Measurements from ENCODE around the gene CST4. TPM values are rescaled to one million over a fixed set of nuclear protein-coding genes. Genes with fewer than 3 reads are reported as not detected.

The CST4 gene
- total RNA-seq, 1 experiment from 2014 or later: not detected

Other genes starting within 250 kb of the CST4 start
- not detected in 2 replicates for gene CSTL1, start 249.4 kb downstream of the CST4 start, total RNA-seq (2014; rRNA removed; shearing (Covaris generic))
- not detected in 2 replicates for gene CST11, start 236.2 kb downstream of the CST4 start, total RNA-seq (2014; rRNA removed; shearing (Covaris generic))
- not detected in 2 replicates for gene CST8, start 197.9 kb downstream of the CST4 start, total RNA-seq (2014; rRNA removed; shearing (Covaris generic))
- gene CST9L, start 120.6 kb downstream of the CST4 start, total RNA-seq (2014; rRNA removed; shearing (Covaris generic)): not detected in 2 replicates
- not detected in 2 replicates for gene CST9, start 83.1 kb downstream of the CST4 start, total RNA-seq (2014; rRNA removed; shearing (Covaris generic))
- 26.7 and 56.5 TPM in 2 replicates for gene CST3, start 51.1 kb downstream of the CST4 start, total RNA-seq (2014; rRNA removed; shearing (Covaris generic))
- gene CST1, start 61.9 kb upstream of the CST4 start, total RNA-seq (2014; rRNA removed; shearing (Covaris generic)): not detected in 2 replicates
- not detected in 2 replicates for gene CST2, start 137.7 kb upstream of the CST4 start, total RNA-seq (2014; rRNA removed; shearing (Covaris generic))
- gene CST5, start 190.7 kb upstream of the CST4 start, total RNA-seq (2014; rRNA removed; shearing (Covaris generic)): not detected in 2 replicates